Ramos (cell line): ENCODE results near the gene DYNLL2.
"Not testable (repeated sequence)": the region's sequence is repeated elsewhere in the genome, so short reads cannot be mapped to it uniquely, and the experiment has no call there.

Experiments
- in situ Hi-C: fragments of 300-500 bp; cut with MboI; formaldehyde crosslinking; loops from one replicate; pipeline ENCODE4 v1.14.3; 2022; ENCODE audit warnings: low sequenced_read_pairs; ENCODE audit not compliant: unreplicated experiment

Gene DYNLL2

DNA sequence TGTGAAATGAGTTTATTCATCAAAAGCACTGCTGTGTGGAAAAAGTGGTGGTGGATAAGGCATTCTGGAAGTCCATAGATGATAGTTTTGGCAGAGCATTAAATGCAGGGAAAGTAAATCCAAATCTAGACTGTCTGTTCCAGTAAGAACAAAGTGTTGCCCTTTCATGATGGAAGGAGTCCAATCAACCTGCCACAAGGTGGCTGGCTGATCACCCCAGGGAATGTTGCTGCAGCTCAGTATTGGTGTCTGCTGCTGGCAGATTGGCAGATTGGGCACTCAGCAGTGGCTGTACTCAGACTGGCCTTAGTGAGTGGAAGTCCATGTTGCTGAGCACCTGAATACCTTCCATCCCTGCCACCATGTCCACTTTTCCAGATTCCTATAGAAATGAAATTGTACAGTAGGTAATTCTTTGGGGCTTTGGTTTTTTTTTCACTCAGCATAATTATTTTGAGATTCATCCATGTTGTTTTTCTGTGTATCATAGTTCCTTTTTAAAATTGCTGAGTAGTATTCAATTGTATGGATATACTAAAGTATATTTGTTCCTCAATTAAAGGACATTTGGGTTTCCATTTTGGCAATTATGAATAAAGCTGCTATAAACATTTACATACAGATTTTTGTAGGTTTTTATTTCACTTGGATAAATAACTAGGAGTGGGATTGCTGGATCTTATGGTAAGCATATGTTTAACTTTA lies 14.3 kb downstream of the DYNLL2 start:
- in situ Hi-C loops, result no loop called here

DNA sequence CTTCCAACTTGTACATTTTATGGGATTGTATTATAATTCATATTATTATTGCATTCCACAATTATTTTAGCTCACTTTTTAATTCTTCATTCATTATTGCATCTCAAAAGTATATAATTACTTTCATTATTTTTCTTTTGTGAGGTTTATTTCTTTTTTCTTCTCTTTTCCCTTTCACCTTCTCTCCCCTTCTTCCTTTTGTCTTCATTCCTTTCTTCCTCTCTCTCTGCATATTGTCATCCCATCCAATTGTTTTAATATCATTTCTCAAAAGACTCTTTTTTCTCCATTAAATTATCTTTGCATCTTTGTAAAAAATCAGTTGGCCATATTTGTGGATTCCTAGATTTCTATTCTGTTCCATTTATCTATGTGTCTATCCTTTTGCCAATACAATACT lies 17.3 kb downstream of the DYNLL2 start:
- in situ Hi-C loops, result no loop called here

DNA sequence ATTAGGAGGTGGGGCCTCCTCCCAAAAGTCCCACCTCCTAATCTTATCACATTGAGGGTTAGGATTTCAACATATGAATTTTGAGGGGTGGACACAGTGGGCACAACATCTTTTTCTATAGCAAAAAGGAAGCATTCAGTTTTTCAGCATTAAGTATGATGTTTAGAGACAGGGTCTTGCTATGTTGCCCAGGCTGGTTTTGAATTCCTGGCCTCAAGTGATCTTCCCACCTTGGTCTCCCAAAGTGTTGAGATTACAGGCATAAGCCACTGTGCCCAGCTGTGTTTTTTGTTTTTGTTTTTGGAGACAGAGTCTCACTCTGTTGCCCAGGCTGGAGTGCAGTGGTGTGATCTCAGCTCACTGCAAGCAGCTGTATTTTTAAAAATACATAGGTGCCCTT lies 18.7 kb downstream of the DYNLL2 start:
- in situ Hi-C loops, result not testable (repeated sequence)

DNA sequence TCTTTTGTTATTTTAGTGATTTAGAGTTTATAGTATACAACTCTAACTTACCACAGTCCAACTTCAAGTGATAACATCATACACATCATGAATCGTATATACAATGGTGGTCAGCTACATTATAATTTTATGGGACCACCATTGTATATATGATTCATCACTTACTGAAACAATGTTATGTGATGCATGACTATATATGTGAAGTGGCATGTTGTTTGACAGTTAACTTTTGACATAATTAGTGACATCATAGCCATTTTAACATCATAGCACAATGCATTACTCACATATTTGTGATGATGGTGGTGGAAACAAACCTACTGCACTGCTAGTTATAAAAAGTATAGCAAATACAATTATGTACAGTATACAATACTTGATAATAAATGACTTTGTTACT lies 21.9 kb downstream of the DYNLL2 start:
- in situ Hi-C loops, result no loop called here

DNA sequence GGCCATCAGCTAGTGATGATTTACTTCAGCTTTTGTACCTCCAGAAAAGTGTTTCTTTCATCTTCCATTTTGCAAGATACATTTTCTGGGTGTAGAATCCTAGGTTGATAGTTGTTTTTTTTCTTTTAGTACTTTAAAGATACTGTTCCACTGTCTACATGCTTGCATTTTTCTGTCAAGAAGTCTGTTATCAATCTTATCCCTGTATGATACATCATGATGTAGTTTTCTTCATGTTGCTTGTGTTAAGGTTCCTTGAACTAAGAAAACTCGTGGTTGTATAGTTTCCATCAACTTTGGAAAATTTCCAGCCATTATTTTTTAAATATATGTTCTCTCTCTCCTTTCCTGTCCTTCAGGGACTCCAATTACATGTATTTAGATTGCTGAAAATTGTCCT lies 24.1 kb downstream of the DYNLL2 start:
- in situ Hi-C loops, result no loop called here

DNA sequence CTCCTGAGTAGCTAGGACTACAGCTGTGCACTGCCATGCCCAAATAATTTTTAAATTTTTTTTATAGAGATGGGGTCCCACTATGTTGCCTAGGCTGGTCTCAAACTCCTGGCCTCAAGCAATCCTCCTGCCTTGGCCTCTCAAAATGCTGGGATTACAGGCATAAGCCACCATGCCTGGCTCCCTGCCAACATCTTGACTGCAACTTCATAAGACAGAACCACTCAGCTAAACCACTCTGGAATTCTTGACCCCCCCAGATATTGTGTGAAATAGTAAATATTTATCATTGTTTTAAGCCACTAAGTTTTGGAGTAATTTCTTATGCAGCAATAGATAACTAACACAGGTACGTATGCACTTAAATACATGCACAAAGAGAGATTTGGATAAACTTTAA lies 26.0 kb downstream of the DYNLL2 start:
- in situ Hi-C loops, result no loop called here

DNA sequence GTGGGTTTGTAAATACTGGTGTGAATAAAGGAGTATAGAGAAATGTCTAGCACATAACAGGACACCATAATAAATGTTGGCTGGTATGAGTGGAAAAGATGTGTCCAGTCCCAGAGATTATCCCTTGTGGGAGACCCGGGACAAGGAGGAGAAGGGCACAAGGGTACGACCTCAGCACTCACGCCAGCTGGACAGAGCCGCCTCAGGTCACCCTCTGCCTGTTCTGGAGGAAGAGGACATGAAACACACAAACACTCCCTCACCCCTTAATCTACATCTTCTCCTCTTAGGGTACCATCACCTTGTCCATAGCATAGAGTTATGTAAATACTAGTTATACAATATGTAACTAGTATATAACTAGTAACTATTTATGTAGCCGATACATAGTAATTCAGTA lies 26.8 kb downstream of the DYNLL2 start:
- in situ Hi-C loops, result no loop called here

DNA sequence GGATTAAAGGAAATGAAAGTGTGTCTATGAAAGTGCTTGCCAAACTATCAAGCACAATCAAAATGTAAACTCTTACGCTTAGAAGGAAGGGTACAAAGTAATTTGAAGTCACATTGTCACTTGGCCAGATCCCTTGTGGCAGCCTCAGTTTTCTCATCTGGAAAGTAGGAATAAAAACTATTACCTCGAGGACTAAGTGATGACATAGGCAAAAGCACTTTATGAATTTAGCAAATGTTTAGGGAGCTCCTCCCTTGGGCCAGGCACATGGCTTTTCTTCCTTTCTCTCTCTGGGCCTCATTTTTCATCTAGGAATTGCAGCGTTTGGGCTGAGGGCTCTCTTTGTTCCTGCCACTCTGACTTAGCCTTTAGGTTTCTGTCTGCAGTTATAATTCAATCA lies 28.5 kb downstream of the DYNLL2 start:
- in situ Hi-C loops, result no loop called here

DNA sequence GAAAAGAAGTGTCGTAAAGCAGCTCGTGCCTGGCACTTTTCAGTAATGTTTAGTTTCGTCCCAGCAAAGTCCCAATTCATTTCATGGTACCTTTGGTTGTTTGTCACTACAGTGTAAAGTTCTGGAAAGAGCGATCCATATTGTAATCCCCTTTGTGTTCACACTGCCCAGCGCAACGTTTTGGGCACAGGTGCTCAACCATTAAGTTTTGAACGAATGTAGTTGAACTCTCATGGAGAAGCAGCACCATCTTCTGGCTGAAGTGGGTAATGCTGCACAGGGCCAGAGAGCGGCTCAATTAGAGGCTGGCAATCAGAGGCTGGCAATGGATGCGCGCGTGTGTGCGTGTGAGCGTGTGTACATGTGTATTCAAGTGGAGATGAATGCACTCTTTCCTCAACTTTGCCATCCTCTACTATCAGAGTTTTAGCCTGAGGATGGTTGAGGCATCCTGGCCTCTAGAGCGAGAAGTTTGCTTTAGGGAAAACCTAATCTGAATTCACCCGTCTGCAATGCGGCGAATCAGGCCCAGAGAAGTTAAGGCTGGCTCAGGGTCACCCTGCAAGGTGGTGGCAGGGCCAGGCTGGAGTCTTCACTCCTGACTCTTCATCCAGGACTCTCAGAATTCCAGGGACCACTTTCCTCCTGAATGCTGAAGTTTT lies 29.9 kb downstream of the DYNLL2 start:
- in situ Hi-C loops, result no loop called here

DNA sequence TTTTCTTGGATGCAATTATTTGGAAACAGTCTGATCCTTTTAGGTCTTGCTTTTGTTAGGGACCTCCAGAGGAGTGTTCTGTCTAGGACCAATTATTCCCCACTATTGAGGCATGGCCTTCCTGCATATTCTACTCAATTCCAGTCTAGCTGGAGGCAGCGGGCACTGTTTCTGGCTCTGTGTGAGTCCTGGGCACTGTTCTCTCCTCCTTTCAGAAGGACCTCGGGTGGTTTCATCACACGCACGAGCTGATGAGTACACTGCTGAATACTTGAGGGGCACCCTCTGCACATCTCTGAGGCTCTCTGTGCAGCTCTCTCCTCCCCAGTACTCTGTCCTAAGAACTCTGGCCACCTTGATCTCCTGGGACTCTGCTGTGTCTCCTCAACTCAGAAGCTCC lies 30.7 kb downstream of the DYNLL2 start:
- in situ Hi-C loops, result no loop called here

DNA sequence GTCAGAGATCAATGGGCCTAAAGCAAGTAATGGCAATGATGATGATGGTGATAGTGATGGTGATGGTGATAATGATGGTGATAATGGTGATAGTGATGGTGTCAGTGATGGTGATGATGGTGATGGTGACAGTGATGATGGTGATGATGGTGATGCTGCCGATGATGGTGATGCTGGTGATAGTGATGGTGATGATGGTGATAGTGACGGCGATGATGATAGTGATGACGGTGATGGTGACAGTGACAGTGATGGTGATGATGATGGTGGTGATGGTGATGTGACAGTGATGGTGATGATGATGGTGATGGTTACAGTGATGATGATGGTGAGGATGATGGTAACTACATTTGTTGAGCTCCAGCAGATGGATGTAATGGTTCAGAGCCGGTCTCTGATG lies 34.2 kb downstream of the DYNLL2 start:
- in situ Hi-C loops, result loop anchor here (5.0 kb wide), 1 partner anchor 260 kb away; no protein-coding TSS in a partner anchor

DNA sequence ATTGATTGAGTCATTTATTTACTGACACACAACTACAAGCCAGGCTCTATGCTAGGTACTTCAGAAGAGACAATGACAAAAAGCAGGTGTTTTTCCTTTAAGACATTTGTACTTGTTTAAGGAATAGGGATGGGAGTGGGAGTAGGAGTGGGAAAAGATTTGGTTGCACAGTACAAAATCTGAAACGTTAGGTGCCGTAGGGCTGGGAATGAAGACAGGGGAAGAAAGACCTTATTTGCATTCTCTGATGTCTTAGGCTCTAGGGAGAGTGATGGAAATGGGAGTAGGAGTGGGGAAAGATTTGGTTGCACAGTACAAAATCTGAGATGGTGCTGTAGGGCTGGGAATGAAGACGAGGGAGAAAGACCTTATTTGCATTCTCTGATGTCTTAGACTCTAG lies 36.3 kb downstream of the DYNLL2 start:
- in situ Hi-C loops, result loop anchor here (5.0 kb wide), 1 partner anchor 262 kb away; no protein-coding TSS in a partner anchor

DNA sequence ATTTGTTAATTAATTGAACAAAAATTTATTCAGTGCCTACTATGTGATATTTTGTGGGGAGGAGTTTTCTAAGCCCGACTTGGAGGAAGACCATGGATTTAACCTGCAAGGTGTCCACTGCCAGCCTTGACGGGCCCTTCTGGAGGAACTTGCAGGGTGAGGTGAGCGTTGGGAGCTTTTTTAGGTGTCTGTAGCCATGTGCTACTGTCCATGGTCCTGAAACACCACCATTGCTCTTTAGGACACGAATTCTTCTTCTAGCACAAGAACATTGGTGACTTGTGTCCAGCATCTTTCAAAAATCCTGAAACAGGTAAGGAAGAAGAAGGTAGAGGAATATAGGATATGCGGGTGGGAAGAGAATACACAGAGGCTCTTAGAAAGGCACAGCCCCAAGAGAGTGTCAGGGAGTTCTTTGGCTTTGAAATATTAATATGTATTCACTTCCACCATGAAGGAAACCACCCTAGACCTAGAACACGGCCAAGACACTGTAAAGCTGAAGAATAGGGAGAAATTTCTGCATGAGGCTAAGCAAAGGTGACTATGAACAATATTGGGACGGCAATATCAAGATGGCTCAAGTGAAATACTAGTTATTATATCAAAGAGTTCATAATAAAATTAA lies 37.1 kb downstream of the DYNLL2 start:
- in situ Hi-C loops, result no loop called here

DNA sequence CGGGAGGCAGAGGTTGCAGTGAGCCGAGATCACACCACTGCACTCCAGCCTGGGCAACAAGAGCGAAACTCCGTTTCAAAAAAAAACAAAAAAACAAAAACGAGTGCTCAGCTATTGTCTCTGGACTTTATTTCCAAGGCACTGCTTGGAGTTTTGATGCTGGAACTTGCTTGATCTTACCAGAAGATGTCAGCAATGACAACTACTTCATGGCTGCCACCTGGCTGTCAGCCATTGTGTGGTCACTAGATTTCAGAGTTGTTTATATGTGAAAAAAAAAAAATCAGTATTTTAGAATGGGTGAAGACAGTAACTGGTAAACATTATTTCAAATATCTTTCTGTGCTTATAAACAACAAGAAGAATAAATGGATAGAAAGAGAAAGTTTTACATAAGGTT lies 38.7 kb downstream of the DYNLL2 start:
- in situ Hi-C loops, result no loop called here

DNA sequence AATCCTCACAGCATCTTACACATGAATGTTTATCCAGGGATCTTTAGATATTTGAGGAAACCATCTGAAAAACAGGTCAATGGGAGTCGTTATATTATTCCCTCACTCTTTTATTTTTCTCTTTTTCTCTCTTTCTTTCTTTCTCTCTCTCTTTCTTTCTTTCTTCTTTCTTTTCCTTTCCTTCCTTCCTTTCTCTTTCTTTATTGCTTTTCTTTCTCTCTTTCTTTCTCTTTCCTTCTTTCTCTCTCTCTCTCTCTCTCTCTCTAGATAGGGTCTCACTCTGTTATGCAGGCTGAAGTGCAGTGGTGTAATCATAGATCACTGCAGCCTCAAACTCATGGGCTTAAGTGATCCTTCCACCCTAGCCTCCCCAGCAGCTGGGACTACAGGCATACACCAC lies 44.6 kb downstream of the DYNLL2 start:
- in situ Hi-C loops, result no loop called here

DNA sequence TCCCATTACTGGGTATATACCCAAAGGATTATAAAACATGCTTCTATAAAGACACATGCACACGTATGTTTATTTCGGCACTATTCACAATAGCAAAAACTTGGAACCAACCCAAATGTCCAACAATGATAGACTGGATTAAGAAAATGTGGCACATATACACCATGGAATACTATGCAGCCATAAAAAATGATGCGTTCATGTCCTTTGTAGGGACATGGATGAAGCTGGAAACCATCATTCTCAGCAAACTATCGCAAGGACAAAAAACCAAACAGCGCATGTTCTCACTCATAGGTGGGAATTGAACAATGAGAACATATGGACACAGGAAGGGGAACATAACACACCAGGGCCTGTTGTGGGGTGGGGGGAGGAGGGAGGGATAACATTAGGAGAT lies 49.5 kb downstream of the DYNLL2 start:
- in situ Hi-C loops, result not testable (repeated sequence)

DNA sequence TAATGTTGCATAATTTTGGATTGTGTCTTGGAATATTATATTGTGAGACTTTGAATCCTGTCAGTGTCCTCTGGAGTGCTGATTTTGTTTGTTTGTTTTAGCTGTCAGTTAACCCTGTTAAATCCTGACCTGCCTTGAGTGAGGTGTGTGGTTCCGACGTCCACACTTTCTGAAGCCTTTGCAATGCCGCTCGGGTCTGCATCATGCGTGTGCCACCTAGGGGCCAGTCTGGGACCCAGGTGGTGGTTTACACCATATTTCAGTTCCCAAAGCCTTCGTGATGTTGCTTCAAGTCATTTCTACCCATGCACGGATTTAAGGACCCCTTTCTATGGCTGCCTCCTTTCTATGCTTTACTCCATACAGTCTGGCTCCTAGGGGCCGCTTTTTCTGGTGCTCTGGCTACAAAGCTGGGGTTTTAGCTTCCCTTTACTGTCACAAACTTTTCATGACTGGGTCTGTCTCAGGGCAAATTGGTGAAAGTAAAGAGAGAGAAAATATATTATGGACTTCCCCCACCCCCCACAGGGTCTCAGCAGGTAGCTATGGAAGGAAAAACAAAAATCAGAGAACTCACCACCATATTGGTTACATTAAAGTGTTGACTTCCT lies 53.6 kb downstream of the DYNLL2 start:
- in situ Hi-C loops, result no loop called here

DNA sequence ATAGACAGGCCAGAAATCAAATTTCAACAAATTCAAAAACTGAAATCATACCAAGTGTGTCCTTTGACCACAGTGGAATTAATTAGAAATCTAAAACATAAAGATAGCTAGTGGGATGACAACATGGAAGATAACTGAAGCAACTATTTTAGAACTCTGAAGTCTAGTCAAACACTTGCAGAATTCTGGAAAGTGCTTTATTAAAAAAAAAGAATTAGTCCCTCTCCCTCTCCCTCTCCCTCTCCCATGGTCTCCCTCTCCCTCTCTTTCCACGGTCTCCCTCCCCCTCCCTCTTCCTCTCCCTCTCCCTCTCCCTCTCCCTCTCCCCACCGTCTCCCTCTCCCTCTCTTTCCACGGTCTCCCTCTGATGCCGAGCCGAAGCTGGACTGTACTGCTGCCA lies 58.3 kb downstream of the DYNLL2 start:
- in situ Hi-C loops, result no loop called here

DNA sequence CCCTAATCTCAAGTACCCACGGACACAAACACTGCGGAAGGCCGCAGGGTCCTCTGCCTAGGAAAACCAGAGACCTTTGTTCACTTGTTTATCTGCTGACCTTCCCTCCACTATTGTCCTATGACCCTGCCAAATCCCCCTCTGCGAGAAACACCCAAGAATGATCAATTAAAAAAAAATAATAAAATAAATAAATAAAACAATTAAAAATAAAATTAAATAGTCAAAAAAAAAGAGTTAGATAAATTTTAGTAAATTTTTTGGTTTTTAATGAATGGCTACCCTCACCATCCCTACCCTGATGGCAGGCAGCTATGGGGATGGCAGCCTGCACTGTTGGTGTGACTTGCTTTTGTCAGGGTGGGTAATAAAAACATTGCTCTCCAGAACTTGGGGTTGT lies 60.1 kb downstream of the DYNLL2 start:
- in situ Hi-C loops, result not testable (repeated sequence)

DNA sequence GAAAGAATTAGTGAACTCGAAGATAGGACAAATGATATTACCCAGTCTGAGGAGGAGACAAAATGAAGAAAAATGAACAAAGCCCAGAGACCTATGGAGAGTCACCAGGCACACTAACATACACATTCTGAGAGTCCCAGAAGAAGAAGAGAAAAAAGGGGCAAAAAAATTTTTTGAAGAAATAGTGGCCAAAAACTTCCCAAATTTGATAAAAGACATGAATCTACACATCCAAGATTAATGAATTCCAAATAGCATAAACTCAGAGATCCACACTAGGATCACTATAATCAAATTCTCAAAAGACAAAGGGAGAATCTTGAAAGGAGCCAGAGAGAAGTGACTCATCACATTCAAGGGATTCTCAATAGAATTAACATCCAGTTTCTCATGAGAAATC lies 61.6 kb downstream of the DYNLL2 start:
- in situ Hi-C loops, result no loop called here
